WERI-Rb-1 (cell line): ENCODE results near the gene LRRC72.
"Not testable (repeated sequence)": the region's sequence is repeated elsewhere in the genome, so short reads cannot be mapped to it uniquely, and the experiment has no call there.

Experiments
- DNase-seq: peaks from one replicate; pipeline ENCODE4 v3.0.0-alpha.2; 2020
- H3K27ac ChIP-seq: fragments of 250-450 bp; sonication (Bioruptor Pico); 2 replicates; pipeline ENCODE4 v1.5.1; 2020; ENCODE audit warnings: mild to moderate bottlenecking, moderate library complexity
- H3K27me3 ChIP-seq: fragments of 250-450 bp; sonication (Bioruptor Pico); 2 replicates; pipeline ENCODE4 v1.5.1; 2021; ENCODE audit warnings: mild to moderate bottlenecking, low read depth, moderate library complexity; ENCODE audit not compliant: insufficient read depth, severe bottlenecking
- H3K36me3 ChIP-seq: fragments of 250-450 bp; sonication (Bioruptor Pico); 2 replicates; pipeline ENCODE4 v1.5.1; 2020; ENCODE audit warnings: mild to moderate bottlenecking, moderate library complexity
- H3K4me3 ChIP-seq: 2 replicates; pipeline ENCODE4 v1.5.1; 2011; ENCODE audit warnings: low read depth, mild to moderate bottlenecking, control low read depth, low read length
- H3K9me3 ChIP-seq: fragments of 250-450 bp; sonication (Bioruptor Pico); 2 replicates; pipeline ENCODE4 v1.5.1; 2021; ENCODE audit warnings: mild to moderate bottlenecking, moderate library complexity; ENCODE audit not compliant: severe bottlenecking
- TF ChIP-seq, protein P1 (sequence below): IDR thresholded peaks from 2 replicates; pipeline ENCODE4 v1.5.1; 2011; ENCODE audit warnings: low read depth, mild to moderate bottlenecking, control low read depth, inconsistent platforms, low read length

Gene LRRC72

GRCh38 chr7:16531707-16532106 lies 5.1 kb downstream of the LRRC72 start:
- H3K4me3 ChIP-seq = no peak overlapping the region
- H3K36me3 ChIP-seq = no peaks in the 10 kb centered on the region
- DNase-seq = no peak
- TF ChIP-seq, protein P1, sequence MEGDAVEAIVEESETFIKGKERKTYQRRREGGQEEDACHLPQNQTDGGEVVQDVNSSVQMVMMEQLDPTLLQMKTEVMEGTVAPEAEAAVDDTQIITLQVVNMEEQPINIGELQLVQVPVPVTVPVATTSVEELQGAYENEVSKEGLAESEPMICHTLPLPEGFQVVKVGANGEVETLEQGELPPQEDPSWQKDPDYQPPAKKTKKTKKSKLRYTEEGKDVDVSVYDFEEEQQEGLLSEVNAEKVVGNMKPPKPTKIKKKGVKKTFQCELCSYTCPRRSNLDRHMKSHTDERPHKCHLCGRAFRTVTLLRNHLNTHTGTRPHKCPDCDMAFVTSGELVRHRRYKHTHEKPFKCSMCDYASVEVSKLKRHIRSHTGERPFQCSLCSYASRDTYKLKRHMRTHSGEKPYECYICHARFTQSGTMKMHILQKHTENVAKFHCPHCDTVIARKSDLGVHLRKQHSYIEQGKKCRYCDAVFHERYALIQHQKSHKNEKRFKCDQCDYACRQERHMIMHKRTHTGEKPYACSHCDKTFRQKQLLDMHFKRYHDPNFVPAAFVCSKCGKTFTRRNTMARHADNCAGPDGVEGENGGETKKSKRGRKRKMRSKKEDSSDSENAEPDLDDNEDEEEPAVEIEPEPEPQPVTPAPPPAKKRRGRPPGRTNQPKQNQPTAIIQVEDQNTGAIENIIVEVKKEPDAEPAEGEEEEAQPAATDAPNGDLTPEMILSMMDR = no peak
- H3K27ac ChIP-seq = no peak overlapping the region
- H3K9me3 ChIP-seq = no peaks in the 10 kb centered on the region
- no peaks in the 10 kb centered on the region for H3K27me3 ChIP-seq

DNA sequence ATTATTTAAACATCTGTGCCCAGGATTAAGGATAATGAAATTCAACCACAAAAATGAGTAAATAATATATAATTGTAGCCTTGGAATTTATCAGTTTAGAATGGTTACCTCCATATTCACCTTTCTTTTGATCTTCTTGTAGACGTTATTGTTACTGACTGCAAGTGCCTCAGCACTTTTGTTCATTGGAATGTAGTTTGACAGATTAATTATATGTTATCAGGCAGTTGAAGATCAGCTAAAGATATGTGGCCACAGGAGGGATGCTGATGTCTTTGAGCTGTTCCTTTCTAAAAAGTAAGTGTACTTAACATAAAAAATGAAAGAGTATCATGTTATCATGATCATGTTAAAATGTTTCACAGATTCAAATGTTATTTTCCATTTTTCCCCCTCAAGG lies 5.6 kb downstream of the LRRC72 start:
- TF ChIP-seq, protein P1 = no peak
- Histone ChIP-seq H3K36me3 (no peaks in the 10 kb centered on the region), H3K9me3 (no peaks in the 10 kb centered on the region), H3K4me3 (no peak overlapping the region), H3K27ac (no peak overlapping the region), H3K27me3 (no peaks in the 10 kb centered on the region)
- no peak for DNase-seq

DNA sequence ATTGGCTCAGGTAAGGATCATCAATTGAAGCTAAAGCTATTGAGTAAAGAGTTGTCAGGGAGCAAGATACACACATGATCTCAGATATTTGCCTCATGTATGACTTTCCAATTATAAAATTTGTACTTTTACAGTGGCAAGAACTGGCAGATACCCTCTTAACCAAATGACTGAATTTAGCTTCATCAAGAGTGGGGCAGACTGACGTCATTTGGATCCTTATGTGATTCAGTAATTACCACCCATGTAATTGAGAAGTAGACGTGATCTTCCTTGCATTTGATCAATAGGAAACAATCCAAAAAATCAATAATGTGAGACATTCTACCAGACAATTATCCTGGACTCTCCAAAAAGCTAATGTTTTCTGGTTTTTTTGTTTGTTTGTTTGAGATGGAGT lies 8.9 kb downstream of the LRRC72 start:
- no peaks in the 10 kb centered on the region for H3K9me3 ChIP-seq
- no peaks in the 10 kb centered on the region for H3K27me3 ChIP-seq
- TF ChIP-seq, protein P1 = no peak
- H3K4me3 ChIP-seq = no peak overlapping the region
- no peak for DNase-seq
- no peak overlapping the region for H3K27ac ChIP-seq
- H3K36me3 ChIP-seq = no peaks in the 10 kb centered on the region

GRCh38 chr7:16540559-16540958 lies 13.9 kb downstream of the LRRC72 start:
- H3K4me3 ChIP-seq, DNase-seq, H3K27ac ChIP-seq, H3K36me3 ChIP-seq, H3K27me3 ChIP-seq, H3K9me3 ChIP-seq: not testable (repeated sequence)

DNA sequence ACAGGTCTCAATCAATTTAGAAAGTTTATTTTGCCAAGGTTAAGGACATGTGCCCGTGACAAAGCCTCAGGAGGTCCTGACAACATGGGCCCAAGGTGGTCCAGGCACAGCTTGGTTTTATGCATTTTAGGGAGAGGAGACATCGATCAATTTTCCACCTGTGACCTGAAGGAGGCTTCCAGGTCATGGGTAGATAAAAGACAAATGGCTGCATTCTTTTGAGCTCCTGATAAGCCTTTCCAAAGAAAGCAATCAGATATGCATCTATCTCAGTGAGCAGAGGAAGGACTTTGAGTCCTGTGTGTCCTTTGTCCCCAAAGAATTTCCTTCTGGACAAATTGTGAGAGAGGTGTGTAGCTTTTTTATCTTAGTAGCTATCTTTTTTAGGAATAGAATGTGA lies 15.8 kb downstream of the LRRC72 start:
- TF ChIP-seq, protein P1 = no peak
- Histone ChIP-seq H3K9me3 (no peaks in the 10 kb centered on the region), H3K36me3 (no peaks in the 10 kb centered on the region), H3K4me3 (no peak overlapping the region), H3K27ac (no peak overlapping the region), H3K27me3 (no peaks in the 10 kb centered on the region)
- no peak for DNase-seq

GRCh38 chr7:16543456-16543855 lies 16.8 kb downstream of the LRRC72 start:
- H3K27ac ChIP-seq = no peak overlapping the region
- H3K27me3 ChIP-seq = no peaks in the 10 kb centered on the region
- TF ChIP-seq, protein P1 = no peak
- no peaks in the 10 kb centered on the region for H3K9me3 ChIP-seq
- H3K4me3 ChIP-seq = no peak overlapping the region
- H3K36me3 ChIP-seq = no peaks in the 10 kb centered on the region
- no peak for DNase-seq
